ENCODE results near the gene CNGA3. TPM values are rescaled to one million over a fixed set of nuclear protein-coding genes. Genes with fewer than 3 reads are reported as not detected.
A peak's percentile ranks its signal among the peaks of the same experiment; 100 is the strongest.

CNGA3 gene
- total RNA-seq, 4 donors from 2014 or later, result 0.44 to 0.57 (median 0.48) TPM; not detected in 1

GRCh38 chr2:98382086-98382485, 35.8 kb downstream of the CNGA3 start:
- no peaks in the 10 kb centered on the region for H3K9me3 ChIP-seq
- WGBS, 2 donors, result 86 to 90% methylated on average over 7 to 8 of the region's 11 CpGs
- H3K4me1 ChIP-seq, result peaks cover 0 to 13% (median 9%) of the 10 kb centered on the region in 3 donors
- no peak for DNase-seq
- no peak overlapping the region for H3K27ac ChIP-seq
- intact Hi-C loops (cut with DNase I), result loop anchor here (5.0 to 10.0 kb wide), 2 partner anchors 575 to 677 kb away; no protein-coding TSS in a partner anchor
- H3K27me3 ChIP-seq, result peaks cover 0 to 26% (median 0%) of the 10 kb centered on the region in 4 donors
- H3K36me3 ChIP-seq, result no peaks in the 10 kb centered on the region
- TF ChIP-seq CTCF (IDR thresholded peaks at IDR 0.05) (no peak), POLR2A (IDR thresholded peaks at IDR 0.05) (no peak)
- no peak overlapping the region for H3K4me3 ChIP-seq

- H3K27me3 ChIP-seq, result peaks cover 0 to 20% (median 0%) of the 10 kb centered on the region in 4 donors
- H3K36me3 ChIP-seq, result no peaks in the 10 kb centered on the region
- TF ChIP-seq CTCF (IDR thresholded peaks at IDR 0.05) (no peak), POLR2A (IDR thresholded peaks at IDR 0.05) (no peak)
- WGBS, 2 donors, result 63 to 77% methylated on average over 2 to 7 of the region's 7 CpGs
- H3K9me3 ChIP-seq, result no peaks in the 10 kb centered on the region
- no peak overlapping the region for H3K27ac ChIP-seq
- no peak overlapping the region for H3K4me3 ChIP-seq
- DNase-seq, result no peak
- peaks cover 0 to 13% (median 9%) of the 10 kb centered on the region in 3 donors for H3K4me1 ChIP-seq
- intact Hi-C loops (cut with DNase I), result loop anchor here (5.0 to 10.0 kb wide), 2 partner anchors 575 to 678 kb away; no protein-coding TSS in a partner anchor
Observed at GRCh38 chr2:98382739-98383138, 36.5 kb downstream of the CNGA3 start.

- H3K36me3 ChIP-seq, result no peaks in the 10 kb centered on the region
- intact Hi-C loops (cut with DNase I), result loop anchor here (5.0 to 10.0 kb wide), 2 partner anchors 576 to 678 kb away; no protein-coding TSS in a partner anchor
- WGBS, 2 donors, result 40 to 77% methylated on average over 3 to 4 of the region's 6 CpGs
- no peak for DNase-seq
- H3K27me3 ChIP-seq, result peaks cover 0 to 15% (median 0%) of the 10 kb centered on the region in 4 donors
- H3K9me3 ChIP-seq, result no peaks in the 10 kb centered on the region
- no peak overlapping the region for H3K4me3 ChIP-seq
- TF ChIP-seq POLR2A (IDR thresholded peaks at IDR 0.05), result no peak
- no peak for TF ChIP-seq CTCF (IDR thresholded peaks at IDR 0.05)
- peaks cover 0 to 13% (median 9%) of the 10 kb centered on the region in 3 donors for H3K4me1 ChIP-seq
- H3K27ac ChIP-seq, result no peak overlapping the region
Observed at GRCh38 chr2:98383166-98383565, 36.9 kb downstream of the CNGA3 start.

- no peak overlapping the region for H3K27ac ChIP-seq
- no peaks in the 10 kb centered on the region for H3K9me3 ChIP-seq
- H3K4me1 ChIP-seq, result peaks cover 0 to 3% (median 0%) of the 10 kb centered on the region in 3 donors
- intact Hi-C loops (cut with DNase I), result loop anchor here (10.0 kb wide), 1 partner anchor 680 kb away; no protein-coding TSS in a partner anchor
- H3K4me3 ChIP-seq, result no peak overlapping the region
- H3K27me3 ChIP-seq, result peaks cover 0 to 14% (median 0%) of the 10 kb centered on the region in 4 donors
- no peak for DNase-seq
- TF ChIP-seq CTCF (IDR thresholded peaks at IDR 0.05) (peak; percentile 79 to 97 (median 93)), POLR2A (IDR thresholded peaks at IDR 0.05) (no peak)
- 0 to 3% methylated on average over 6 of the region's 7 CpGs for WGBS, 2 donors
- H3K36me3 ChIP-seq, result no peaks in the 10 kb centered on the region
Observed at GRCh38 chr2:98385050-98385699, 38.9 kb downstream of the CNGA3 start.

- Histone ChIP-seq H3K27ac (no peak overlapping the region), H3K36me3 (no peaks in the 10 kb centered on the region), H3K27me3 (no peaks in the 10 kb centered on the region), H3K4me1 (peaks cover 0 to 3% (median 0%) of the 10 kb centered on the region in 3 donors), H3K9me3 (no peaks in the 10 kb centered on the region), H3K4me3 (no peak overlapping the region)
- TF ChIP-seq POLR2A (IDR thresholded peaks at IDR 0.05), result no peak
- no peak for TF ChIP-seq CTCF (IDR thresholded peaks at IDR 0.05)
- 69 to 83% methylated on average over 16 of the region's 16 CpGs for WGBS, 2 donors
- no peak for DNase-seq
- intact Hi-C loops (cut with DNase I), result loop anchor here (10.0 kb wide), 1 partner anchor 683 kb away; no protein-coding TSS in a partner anchor
Observed at GRCh38 chr2:98387478-98387877, 41.2 kb downstream of the CNGA3 start.
